Small intestine (tissue), 7 donors: Measurements from ENCODE around the gene GTPBP4. TPM values are rescaled to one million over a fixed set of nuclear protein-coding genes. Genes with fewer than 3 reads are reported as not detected.
A peak's percentile ranks its signal among the peaks of the same experiment; 100 is the strongest.

Experiments used
- DNase-seq, 2 donors: peaks; one replicate each; pipeline versions ENCODE4 v3.0.0 to v3.0.0-alpha.2; 2013
- FAIRE-seq: peaks from 2 replicates; lab custom pipeline; 2012; peaks lifted over from hg19 to GRCh38; lab: Jason Lieb, UNC
- H3K27ac ChIP-seq, 3 donors: one replicate each; pipeline ENCODE4 v1.5.1; 2013; ENCODE audit warnings: low read length in 2 of 3, mild to moderate bottlenecking in 2 of 3, control low read depth in 1 of 3, inconsistent platforms in 1 of 3, low read depth in 1 of 3, moderate library complexity in 1 of 3
- H3K27me3 ChIP-seq, 3 donors: one replicate each; pipeline ENCODE4 v1.6.1; 2013; ENCODE audit warnings: low read length in 3 of 3, inconsistent platforms in 1 of 3; ENCODE audit not compliant: control insufficient read depth in 3 of 3, insufficient read depth in 3 of 3
- H3K36me3 ChIP-seq, 3 donors: one replicate each; pipeline ENCODE4 v1.6.1; 2013; ENCODE audit warnings: low read length in 3 of 3, inconsistent platforms in 1 of 3, low read depth in 1 of 3, mild to moderate bottlenecking in 1 of 3, moderate library complexity in 1 of 3; ENCODE audit not compliant: control insufficient read depth in 3 of 3, insufficient read depth in 2 of 3
- H3K4me1 ChIP-seq, 3 donors: one replicate each; pipeline ENCODE4 v1.6.1; 2013; ENCODE audit warnings: low read length in 2 of 3, inconsistent platforms in 1 of 3, low read depth in 1 of 3, mild to moderate bottlenecking in 1 of 3, moderate library complexity in 1 of 3; ENCODE audit not compliant: control insufficient read depth in 3 of 3, insufficient read depth in 2 of 3
- H3K4me3 ChIP-seq, 3 donors: one replicate each; pipeline ENCODE4 v1.5.1; 2013; ENCODE audit warnings: low read length in 3 of 3, control low read depth in 1 of 3, inconsistent platforms in 1 of 3, low read depth in 1 of 3, mild to moderate bottlenecking in 1 of 3, moderate library complexity in 1 of 3
- H3K9me3 ChIP-seq, 2 donors: one replicate each; pipeline ENCODE4 v1.6.1; 2013; ENCODE audit warnings: low read depth in 1 of 2, low read length in 1 of 2; ENCODE audit not compliant: control insufficient read depth in 2 of 2, insufficient read depth in 1 of 2
- WGBS, 3 donors: extraction: QIAGEN DNeasy Blood & Tissue Kit; methylation state at CpG; one replicate each; pipeline ENCODE4 v1.1.7; 2013; 5-methylcytosine and 5-hydroxymethylcytosine counted together
- polyA plus RNA-seq, 4 donors: library from polyadenylated mRNA; stranded (reverse) in 3 of 4; unstranded in 1 of 4; fragments of 200-250 nt in 3 of 4; fragments of 120-200 nt in 1 of 4; gene quantifications; one replicate each; pipeline versions ENCODE4 v1.2.1 to v1.2.3, GENCODE V29; 2013
- donor health status: healthy with polysubstance abuse.
- donor health status: control.
- donor health status: control.
- donor health status: Bipolar disorder and iron deficiency.
- donor health status: healthy.

The GTPBP4 gene
- polyA plus RNA-seq, 4 donors = 16.8 to 33.8 (median 30.0) TPM

- H3K4me3 ChIP-seq = no peak overlapping the region
Observed at GRCh38 chr10:1050554-1050953, 62.3 kb downstream of the GTPBP4 start.

DNA sequence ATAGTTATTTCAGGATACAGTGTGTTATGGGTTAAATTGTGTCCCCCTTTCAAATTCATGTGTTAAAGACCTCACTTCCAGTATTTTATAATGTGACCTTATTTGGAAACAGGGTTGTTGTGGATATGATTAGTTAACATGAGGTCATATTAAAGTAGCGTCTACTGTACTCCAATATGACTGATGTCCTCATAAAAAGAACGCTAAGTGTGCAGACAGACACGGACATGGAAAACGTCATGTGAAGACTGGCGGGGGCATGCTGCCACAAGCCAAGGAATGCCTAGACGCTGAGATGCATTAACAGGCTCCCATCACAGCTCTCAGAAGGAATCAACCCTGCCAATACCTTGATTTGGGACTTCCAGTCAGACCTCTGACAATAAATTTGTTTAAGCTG lies 66.5 kb downstream of the GTPBP4 start:
- 61 to 65% (median 63%) methylated on average over 6 of the region's 6 CpGs for WGBS, 3 donors
- peaks cover 0 to 15% (median 0%) of the 10 kb centered on the region in 3 donors for H3K36me3 ChIP-seq
- H3K27me3 ChIP-seq = no peaks in the 10 kb centered on the region
- FAIRE-seq (no peak), DNase-seq (no peak)
- no peak overlapping the region for H3K4me3 ChIP-seq
- H3K9me3 ChIP-seq = no peaks in the 10 kb centered on the region
- H3K27ac ChIP-seq = no peak overlapping the region
- H3K4me1 ChIP-seq = peaks cover 6 to 11% (median 7%) of the 10 kb centered on the region in 3 donors

More at GRCh38 chr10:1050554-1050953, 62.3 kb downstream of the GTPBP4 start:
- DNase-seq = peak; percentile 68 to 79
- Histone ChIP-seq H3K27ac (peak overlapping the region in 2 of 3 donors; percentile 43 to 100), H3K9me3 (no peaks in the 10 kb centered on the region), H3K4me1 (peaks cover 2 to 11% (median 6%) of the 10 kb centered on the region in 3 donors), H3K36me3 (peaks cover 0 to 15% (median 0%) of the 10 kb centered on the region in 3 donors), H3K27me3 (no peaks in the 10 kb centered on the region)
- WGBS, 3 donors = 7 to 46% (median 28%) methylated on average over 4 of the region's 4 CpGs
- no peak for FAIRE-seq

GRCh38 chr10:1056326-1057105 lies 68.3 kb downstream of the GTPBP4 start, which contains the start of gene WDR37:
WDR37 (plus strand) TSS chr10:1056385; CDS start chr10:1072156, 15,771 bp downstream.
- H3K4me1 ChIP-seq = peaks cover 5 to 11% (median 7%) of the 10 kb centered on the region in 3 donors

GRCh38 chr10:1057106-1057657 lies 68.9 kb downstream of the GTPBP4 start:
- H3K4me1 ChIP-seq = peaks cover 3 to 11% (median 7%) of the 10 kb centered on the region in 3 donors
- no peaks in the 10 kb centered on the region for H3K9me3 ChIP-seq
- peak overlapping the region; percentile 70 to 95 (median 85) for H3K4me3 ChIP-seq
- FAIRE-seq (no peak), DNase-seq (peak in 1 of 2 donors; percentile 20)
- no peaks in the 10 kb centered on the region for H3K27me3 ChIP-seq
- 1% methylated on average over 19 to 26 of the region's 26 CpGs for WGBS, 3 donors
- H3K36me3 ChIP-seq = peaks cover 0 to 8% (median 0%) of the 10 kb centered on the region in 3 donors
- peak overlapping the region; percentile 91 to 100 (median 93) for H3K27ac ChIP-seq

More at GRCh38 chr10:1056326-1057105, 68.3 kb downstream of the GTPBP4 start, which contains the start of gene WDR37:
- Histone ChIP-seq H3K9me3 (no peaks in the 10 kb centered on the region), H3K36me3 (peaks cover 0 to 12% (median 0%) of the 10 kb centered on the region in 3 donors), H3K4me3 (peak within 1 kb of the TSS; percentile 70 to 95 (median 85)), H3K27me3 (no peaks in the 10 kb centered on the region), H3K27ac (peak within 1 kb of the TSS; percentile 91 to 100 (median 93))
- FAIRE-seq (no peak), DNase-seq (peak; percentile 80 to 94)
- WGBS, 3 donors = 0 to 1% (median 1%) methylated on average over 72 to 87 of the region's 87 CpGs

DNA sequence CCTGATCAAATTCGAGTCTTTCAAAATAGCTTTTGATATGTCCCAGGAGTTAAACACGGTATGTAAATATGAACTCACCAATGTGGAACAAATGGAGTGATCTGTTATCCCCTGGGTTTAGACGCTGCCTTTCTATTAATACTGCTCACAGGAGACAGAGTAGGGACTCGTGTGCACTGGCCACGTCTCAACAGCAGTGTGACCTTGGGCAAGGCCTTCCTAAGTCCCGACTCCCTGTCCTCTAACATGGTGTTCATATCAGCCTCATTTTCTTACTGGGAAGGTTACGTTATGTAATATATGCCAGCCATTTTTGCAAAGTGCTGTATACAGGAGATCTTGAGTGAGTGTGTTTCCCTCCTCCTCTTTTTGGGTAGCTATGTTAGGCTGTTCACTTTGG lies 69.8 kb downstream of the GTPBP4 start:
- WGBS, 3 donors = 60 to 66% (median 61%) methylated on average over 7 of the region's 7 CpGs
- Histone ChIP-seq H3K36me3 (peaks cover 0 to 4% (median 0%) of the 10 kb centered on the region in 3 donors), H3K4me3 (peak overlapping the region in 1 of 3 donors; percentile 85), H3K27ac (no peak overlapping the region), H3K4me1 (peaks cover 3 to 11% (median 7%) of the 10 kb centered on the region in 3 donors), H3K9me3 (no peaks in the 10 kb centered on the region), H3K27me3 (no peaks in the 10 kb centered on the region)
- FAIRE-seq (no peak), DNase-seq (no peak)

- no peak for FAIRE-seq
- H3K27me3 ChIP-seq = no peaks in the 10 kb centered on the region
- peaks cover 0 to 5% (median 0%) of the 10 kb centered on the region in 3 donors for H3K36me3 ChIP-seq
- H3K9me3 ChIP-seq = no peaks in the 10 kb centered on the region
- no peak overlapping the region for H3K27ac ChIP-seq
- H3K4me3 ChIP-seq = no peak overlapping the region
- peaks cover 2 to 5% (median 3%) of the 10 kb centered on the region in 3 donors for H3K4me1 ChIP-seq
- DNase-seq = no peak
- 91 to 97% (median 95%) methylated on average over 8 of the region's 8 CpGs for WGBS, 3 donors
Observed at GRCh38 chr10:1059902-1060301, 71.7 kb downstream of the GTPBP4 start.

- Histone ChIP-seq H3K4me3 (no peak overlapping the region), H3K4me1 (peaks cover 0 to 3% (median 1%) of the 10 kb centered on the region in 3 donors), H3K27ac (no peak overlapping the region), H3K36me3 (peaks cover 0 to 5% (median 0%) of the 10 kb centered on the region in 3 donors), H3K27me3 (no peaks in the 10 kb centered on the region), H3K9me3 (no peaks in the 10 kb centered on the region)
- WGBS, 3 donors = 90 to 95% (median 90%) methylated on average over 7 of the region's 7 CpGs
- DNase-seq (no peak), FAIRE-seq (no peak)
Observed at GRCh38 chr10:1061930-1062774, 73.9 kb downstream of the GTPBP4 start.
